Measurements from ENCODE around the gene ZPBP.

The ZPBP gene

DNA sequence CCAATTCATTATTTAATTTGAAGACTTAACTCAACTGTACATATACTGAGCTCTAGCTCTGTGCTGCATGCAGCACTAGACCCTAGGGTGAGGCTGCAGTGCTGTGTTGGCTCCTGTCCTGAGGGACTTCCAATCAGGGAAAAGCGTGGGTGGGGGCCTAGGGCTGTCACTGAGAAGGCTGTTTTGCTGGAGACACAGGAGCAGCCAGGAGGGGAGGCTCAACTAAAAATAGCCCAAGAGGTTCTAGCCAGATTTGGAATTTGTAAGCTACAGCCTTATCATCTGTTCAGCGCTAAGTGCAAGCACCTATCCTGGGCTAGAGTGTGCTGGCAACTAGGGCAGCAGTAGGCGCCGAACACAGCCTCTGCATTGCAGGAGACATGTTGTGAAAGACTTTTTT, 198.5 kb downstream of the ZPBP start:
- Histone ChIP-seq H3K27ac (ENCODE audit: low read length, poor library complexity, severe bottlenecking) (no peak overlapping the region), H3K4me3 (ENCODE audit: insufficient read depth in 1 of 2, low read depth in 1 of 2, low read length in 2 of 2) (no peak overlapping the region), H2BK12ac (ENCODE audit: low read length in 2 of 2) (no peak overlapping the region), H3K9me3 (ENCODE audit: control insufficient read depth, low read length) (peaks cover 6% of the 10 kb centered on the region), H2BK15ac (ENCODE audit: low read depth, poor library complexity, severe bottlenecking) (no peak overlapping the region), H3K9ac (ENCODE audit: low read length) (no peak overlapping the region), H3K18ac (ENCODE audit: low read depth in 1 of 2, low read length in 2 of 2) (no peak overlapping the region), H3K4me1 (ENCODE audit: control insufficient read depth, insufficient read depth, low read depth, low read length) (no peaks in the 10 kb centered on the region), H3K14ac (ENCODE audit: low read length in 2 of 2) (no peak overlapping the region), H3K4me2 (ENCODE audit: low read length, poor library complexity, severe bottlenecking) (no peak overlapping the region), H3K23ac (ENCODE audit: low read length in 2 of 2) (no peak overlapping the region), H3K36me3 (ENCODE audit: control insufficient read depth in 1 of 2, insufficient read depth in 2 of 2, low read depth in 1 of 2, low read length in 2 of 2) (no peaks in the 10 kb centered on the region), H3K4ac (ENCODE audit: low read depth in 1 of 2, low read length in 2 of 2) (no peak overlapping the region), H4K8ac (ENCODE audit: low read length) (no peak overlapping the region), H2AK5ac (ENCODE audit: low read length, severe bottlenecking) (no peak overlapping the region), H4K91ac (ENCODE audit: low read length) (no peak overlapping the region), H3K27me3 (ENCODE audit: control insufficient read depth in 1 of 2, insufficient read depth in 1 of 2, low read length in 2 of 2) (no peaks in the 10 kb centered on the region), H2AFZ (ENCODE audit: low read depth, low read length) (no peak overlapping the region), H3K79me1 (replicated peaks; ENCODE audit: low read length, poor library complexity, severe bottlenecking) (no peaks in the 10 kb centered on the region), H2BK120ac (ENCODE audit: low read depth, low read length) (no peak overlapping the region), H2BK5ac (ENCODE audit: low read depth, low read length, poor library complexity, severe bottlenecking) (no peak overlapping the region)
- DNase-seq, result no peak
- WGBS, result 86% methylated on average over 4 of the region's 4 CpGs

DNA sequence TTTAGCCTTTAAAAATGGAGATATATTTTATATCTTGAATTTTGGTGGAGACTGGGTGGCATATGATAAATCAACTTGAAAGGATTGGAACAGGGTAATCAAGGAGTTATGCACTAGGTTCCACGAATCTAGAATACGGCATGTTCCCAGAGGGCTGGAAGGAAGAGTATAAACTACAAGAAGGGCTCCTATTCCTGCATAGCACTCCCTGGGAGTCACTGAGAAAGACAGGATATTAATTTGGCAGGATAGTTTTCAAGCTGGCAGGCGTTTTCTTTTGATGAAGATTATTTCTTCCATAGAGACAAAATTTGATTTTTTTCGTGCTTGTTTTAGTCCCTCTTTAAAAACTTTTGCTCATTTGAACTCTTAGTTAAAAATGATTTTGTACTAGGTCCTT, 199.9 kb downstream of the ZPBP start:
- Histone ChIP-seq H3K18ac (ENCODE audit: low read depth in 1 of 2, low read length in 2 of 2) (no peak overlapping the region), H3K4me1 (ENCODE audit: control insufficient read depth, insufficient read depth, low read depth, low read length) (no peaks in the 10 kb centered on the region), H3K14ac (ENCODE audit: low read length in 2 of 2) (no peak overlapping the region), H3K23ac (ENCODE audit: low read length in 2 of 2) (no peak overlapping the region), H2BK120ac (ENCODE audit: low read depth, low read length) (no peak overlapping the region), H3K9ac (ENCODE audit: low read length) (no peak overlapping the region), H3K27ac (ENCODE audit: low read length, poor library complexity, severe bottlenecking) (no peak overlapping the region), H3K27me3 (ENCODE audit: control insufficient read depth in 1 of 2, insufficient read depth in 1 of 2, low read length in 2 of 2) (no peaks in the 10 kb centered on the region), H2BK12ac (ENCODE audit: low read length in 2 of 2) (no peak overlapping the region), H2AFZ (ENCODE audit: low read depth, low read length) (no peak overlapping the region), H2AK5ac (ENCODE audit: low read length, severe bottlenecking) (no peak overlapping the region), H3K4me3 (ENCODE audit: insufficient read depth in 1 of 2, low read depth in 1 of 2, low read length in 2 of 2) (no peak overlapping the region), H3K4me2 (ENCODE audit: low read length, poor library complexity, severe bottlenecking) (no peak overlapping the region), H4K91ac (ENCODE audit: low read length) (no peak overlapping the region), H2BK5ac (ENCODE audit: low read depth, low read length, poor library complexity, severe bottlenecking) (no peak overlapping the region), H3K36me3 (ENCODE audit: control insufficient read depth in 1 of 2, insufficient read depth in 2 of 2, low read depth in 1 of 2, low read length in 2 of 2) (no peaks in the 10 kb centered on the region), H3K9me3 (ENCODE audit: control insufficient read depth, low read length) (peaks cover 6% of the 10 kb centered on the region), H3K79me1 (replicated peaks; ENCODE audit: low read length, poor library complexity, severe bottlenecking) (no peaks in the 10 kb centered on the region), H4K8ac (ENCODE audit: low read length) (no peak overlapping the region), H2BK15ac (ENCODE audit: low read depth, poor library complexity, severe bottlenecking) (no peak overlapping the region), H3K4ac (ENCODE audit: low read depth in 1 of 2, low read length in 2 of 2) (no peak overlapping the region)
- DNase-seq, result no peak
- WGBS, result 84% methylated on average over 2 of the region's 4 CpGs

DNA sequence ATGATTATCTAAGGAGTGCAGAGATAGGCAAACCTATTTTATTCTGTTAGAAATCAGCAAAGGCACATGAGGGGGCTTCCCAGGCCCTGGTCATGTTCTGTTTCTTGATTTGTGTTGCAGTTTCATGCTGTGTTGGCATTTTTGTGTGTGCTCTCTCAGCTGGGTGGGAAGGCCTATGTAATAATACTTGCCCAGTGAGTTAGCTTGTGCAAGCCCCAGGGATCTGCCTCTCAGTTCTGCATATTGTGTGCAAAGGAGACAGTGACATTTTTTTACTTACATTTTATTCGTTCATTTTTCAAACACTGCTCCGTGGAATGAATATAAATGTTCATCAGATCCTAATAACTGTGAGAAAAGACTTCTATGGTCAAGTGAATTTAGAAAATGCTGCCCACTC, 200.6 kb downstream of the ZPBP start:
- Histone ChIP-seq H3K4me3 (ENCODE audit: insufficient read depth in 1 of 2, low read depth in 1 of 2, low read length in 2 of 2) (no peak overlapping the region), H3K9me3 (ENCODE audit: control insufficient read depth, low read length) (peaks cover 6% of the 10 kb centered on the region), H3K4me1 (ENCODE audit: control insufficient read depth, insufficient read depth, low read depth, low read length) (no peaks in the 10 kb centered on the region), H2BK15ac (ENCODE audit: low read depth, poor library complexity, severe bottlenecking) (no peak overlapping the region), H3K23ac (ENCODE audit: low read length in 2 of 2) (no peak overlapping the region), H3K4ac (ENCODE audit: low read depth in 1 of 2, low read length in 2 of 2) (no peak overlapping the region), H3K36me3 (ENCODE audit: control insufficient read depth in 1 of 2, insufficient read depth in 2 of 2, low read depth in 1 of 2, low read length in 2 of 2) (no peaks in the 10 kb centered on the region), H3K18ac (ENCODE audit: low read depth in 1 of 2, low read length in 2 of 2) (no peak overlapping the region), H2AFZ (ENCODE audit: low read depth, low read length) (no peak overlapping the region), H4K91ac (ENCODE audit: low read length) (no peak overlapping the region), H2BK12ac (ENCODE audit: low read length in 2 of 2) (no peak overlapping the region), H2BK5ac (ENCODE audit: low read depth, low read length, poor library complexity, severe bottlenecking) (no peak overlapping the region), H4K8ac (ENCODE audit: low read length) (no peak overlapping the region), H2AK5ac (ENCODE audit: low read length, severe bottlenecking) (no peak overlapping the region), H3K79me1 (replicated peaks; ENCODE audit: low read length, poor library complexity, severe bottlenecking) (no peaks in the 10 kb centered on the region), H3K9ac (ENCODE audit: low read length) (no peak overlapping the region), H3K4me2 (ENCODE audit: low read length, poor library complexity, severe bottlenecking) (no peak overlapping the region), H3K27me3 (ENCODE audit: control insufficient read depth in 1 of 2, insufficient read depth in 1 of 2, low read length in 2 of 2) (no peaks in the 10 kb centered on the region), H3K27ac (ENCODE audit: low read length, poor library complexity, severe bottlenecking) (no peak overlapping the region), H3K14ac (ENCODE audit: low read length in 2 of 2) (no peak overlapping the region), H2BK120ac (ENCODE audit: low read depth, low read length) (no peak overlapping the region)
- no CpG with 5 or more reads among the region's 2 CpGs for WGBS
- no peak for DNase-seq

Data from mesenchymal stem cell (in vitro differentiated cells and primary cell).